ENCODE results near the gene SECISBP2L.
A peak's percentile ranks its signal among the peaks of the same experiment; 100 is the strongest.

Gene SECISBP2L

DNA sequence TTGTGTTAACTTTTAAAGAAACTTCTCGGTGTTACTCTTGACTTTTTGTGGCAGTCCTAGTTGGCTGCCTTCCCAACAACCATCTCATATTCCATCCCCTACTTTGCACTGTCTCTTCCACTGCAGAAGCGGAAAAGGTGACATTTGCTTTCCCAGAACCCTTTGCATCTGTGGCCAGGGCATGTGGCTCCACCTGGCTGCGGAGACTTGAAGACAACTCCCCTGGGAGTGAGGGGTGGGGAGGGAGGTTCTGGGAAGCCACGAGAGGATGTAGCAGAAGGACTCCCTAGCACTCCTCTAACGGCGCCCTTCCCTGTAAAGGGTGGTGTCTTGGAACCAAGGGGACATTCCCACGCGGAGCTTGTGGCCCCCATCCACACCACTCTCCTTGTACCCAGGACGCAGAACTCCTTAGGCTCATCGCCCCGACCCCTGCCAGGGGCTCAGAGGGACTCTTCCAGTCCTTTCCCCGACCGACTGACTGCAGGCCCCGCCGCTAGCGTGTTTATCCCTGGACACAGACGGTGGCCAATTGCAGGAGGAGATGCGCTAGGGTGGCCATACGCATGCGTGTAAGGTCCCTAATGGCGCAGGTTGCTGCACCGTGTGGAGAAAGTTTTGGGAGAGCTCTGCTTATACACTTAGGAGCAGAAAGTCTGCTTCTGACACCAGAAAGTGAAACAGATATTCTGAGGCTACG is 33.2 kb upstream of the SECISBP2L start:
- TF ChIP-seq TAF1 (IDR thresholded peaks at IDR 0.05; ENCODE audit: borderline replicate concordance, insufficient read depth, low read length) (no peak), SIN3A (IDR thresholded peaks at IDR 0.05; ENCODE audit: borderline replicate concordance, insufficient read depth, low read length) (no peak), FOXP2 (optimal IDR thresholded peaks at IDR 0.05; ENCODE audit: borderline replicate concordance, extremely low read depth, extremely low read length, insufficient read depth) (no peak), POLR2AphosphoS5 (IDR thresholded peaks at IDR 0.05; ENCODE audit: low read depth, low read length) (no peak)
- TF ChIP-seq, protein P1, sequence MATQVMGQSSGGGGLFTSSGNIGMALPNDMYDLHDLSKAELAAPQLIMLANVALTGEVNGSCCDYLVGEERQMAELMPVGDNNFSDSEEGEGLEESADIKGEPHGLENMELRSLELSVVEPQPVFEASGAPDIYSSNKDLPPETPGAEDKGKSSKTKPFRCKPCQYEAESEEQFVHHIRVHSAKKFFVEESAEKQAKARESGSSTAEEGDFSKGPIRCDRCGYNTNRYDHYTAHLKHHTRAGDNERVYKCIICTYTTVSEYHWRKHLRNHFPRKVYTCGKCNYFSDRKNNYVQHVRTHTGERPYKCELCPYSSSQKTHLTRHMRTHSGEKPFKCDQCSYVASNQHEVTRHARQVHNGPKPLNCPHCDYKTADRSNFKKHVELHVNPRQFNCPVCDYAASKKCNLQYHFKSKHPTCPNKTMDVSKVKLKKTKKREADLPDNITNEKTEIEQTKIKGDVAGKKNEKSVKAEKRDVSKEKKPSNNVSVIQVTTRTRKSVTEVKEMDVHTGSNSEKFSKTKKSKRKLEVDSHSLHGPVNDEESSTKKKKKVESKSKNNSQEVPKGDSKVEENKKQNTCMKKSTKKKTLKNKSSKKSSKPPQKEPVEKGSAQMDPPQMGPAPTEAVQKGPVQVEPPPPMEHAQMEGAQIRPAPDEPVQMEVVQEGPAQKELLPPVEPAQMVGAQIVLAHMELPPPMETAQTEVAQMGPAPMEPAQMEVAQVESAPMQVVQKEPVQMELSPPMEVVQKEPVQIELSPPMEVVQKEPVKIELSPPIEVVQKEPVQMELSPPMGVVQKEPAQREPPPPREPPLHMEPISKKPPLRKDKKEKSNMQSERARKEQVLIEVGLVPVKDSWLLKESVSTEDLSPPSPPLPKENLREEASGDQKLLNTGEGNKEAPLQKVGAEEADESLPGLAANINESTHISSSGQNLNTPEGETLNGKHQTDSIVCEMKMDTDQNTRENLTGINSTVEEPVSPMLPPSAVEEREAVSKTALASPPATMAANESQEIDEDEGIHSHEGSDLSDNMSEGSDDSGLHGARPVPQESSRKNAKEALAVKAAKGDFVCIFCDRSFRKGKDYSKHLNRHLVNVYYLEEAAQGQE (IDR thresholded peaks at IDR 0.05; ENCODE audit: insufficient read depth in 1 of 2, low read depth in 2 of 2, low read length in 2 of 2) = no peak

- TF ChIP-seq TAF1 (IDR thresholded peaks at IDR 0.05; ENCODE audit: borderline replicate concordance, insufficient read depth, low read length) (no peak), SIN3A (IDR thresholded peaks at IDR 0.05; ENCODE audit: borderline replicate concordance, insufficient read depth, low read length) (0 out of 2 replicates have a peak, but pooled peaks have one; percentile 25)
Observed at GRCh38 chr15:49075881-49076280, 29.6 kb upstream of the SECISBP2L start.

DNA sequence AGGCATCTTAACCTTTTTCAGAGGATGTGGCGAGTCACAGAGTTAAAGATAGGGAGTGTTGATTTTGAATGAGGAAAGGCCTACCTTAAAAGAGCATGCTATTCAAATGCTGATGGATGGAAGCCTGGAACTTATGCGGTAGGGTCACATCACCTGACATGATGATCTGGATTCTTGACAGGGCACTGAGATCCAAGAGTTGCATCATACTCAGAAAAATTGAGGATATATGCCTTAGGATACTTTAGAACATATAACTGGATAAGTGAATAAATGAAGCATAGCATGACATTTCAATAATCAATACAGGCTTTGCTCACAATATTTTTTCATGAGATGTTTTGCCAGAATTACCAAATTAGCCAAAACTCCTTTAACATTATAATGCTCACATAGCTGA is 20.1 kb upstream of the SECISBP2L start:
- no peak for TF ChIP-seq POLR2AphosphoS5 (IDR thresholded peaks at IDR 0.05; ENCODE audit: low read depth, low read length)
- TF ChIP-seq, protein P1 (IDR thresholded peaks at IDR 0.05; ENCODE audit: insufficient read depth in 1 of 2, low read depth in 2 of 2, low read length in 2 of 2) = no peak
- no peak for TF ChIP-seq TAF1 (IDR thresholded peaks at IDR 0.05; ENCODE audit: borderline replicate concordance, insufficient read depth, low read length)
- no peak for TF ChIP-seq FOXP2 (optimal IDR thresholded peaks at IDR 0.05; ENCODE audit: borderline replicate concordance, extremely low read depth, extremely low read length, insufficient read depth)
- no peak for TF ChIP-seq SIN3A (IDR thresholded peaks at IDR 0.05; ENCODE audit: borderline replicate concordance, insufficient read depth, low read length)

- TF ChIP-seq FOXP2 (optimal IDR thresholded peaks at IDR 0.05; ENCODE audit: borderline replicate concordance, extremely low read depth, extremely low read length, insufficient read depth) = no peak
- no peak for TF ChIP-seq SIN3A (IDR thresholded peaks at IDR 0.05; ENCODE audit: borderline replicate concordance, insufficient read depth, low read length)
- no peak for TF ChIP-seq POLR2AphosphoS5 (IDR thresholded peaks at IDR 0.05; ENCODE audit: low read depth, low read length)
- TF ChIP-seq, protein P1 (IDR thresholded peaks at IDR 0.05; ENCODE audit: insufficient read depth in 1 of 2, low read depth in 2 of 2, low read length in 2 of 2) = no peak
- no peak for TF ChIP-seq TAF1 (IDR thresholded peaks at IDR 0.05; ENCODE audit: borderline replicate concordance, insufficient read depth, low read length)
Observed at GRCh38 chr15:49064884-49065283, 18.6 kb upstream of the SECISBP2L start.

GRCh38 chr15:49064281-49064653 is 18.0 kb upstream of the SECISBP2L start:
- TF ChIP-seq FOXP2 (optimal IDR thresholded peaks at IDR 0.05; ENCODE audit: borderline replicate concordance, extremely low read depth, extremely low read length, insufficient read depth) = no peak
- TF ChIP-seq, protein P1 (IDR thresholded peaks at IDR 0.05; ENCODE audit: insufficient read depth in 1 of 2, low read depth in 2 of 2, low read length in 2 of 2) = no peak
- TF ChIP-seq SIN3A (IDR thresholded peaks at IDR 0.05; ENCODE audit: borderline replicate concordance, insufficient read depth, low read length) = no peak
- TF ChIP-seq TAF1 (IDR thresholded peaks at IDR 0.05; ENCODE audit: borderline replicate concordance, insufficient read depth, low read length) = no peak
- TF ChIP-seq POLR2AphosphoS5 (IDR thresholded peaks at IDR 0.05; ENCODE audit: low read depth, low read length) = no peak
